Breast epithelium (tissue), 4 donors: ENCODE results near the gene MARK3. TPM values are rescaled to one million over a fixed set of nuclear protein-coding genes. Genes with fewer than 3 reads are reported as not detected.

Experiments used
- DNase-seq, 2 donors: peaks; one replicate each; pipeline ENCODE4 v3.0.0-alpha.2; 2019; ENCODE audit warnings: low spot score in 2 of 2
- H3K27ac ChIP-seq, 2 donors: fragments of 200-600 bp; sonication (generic) in 1 of 2; one replicate each; pipeline ENCODE4 v1.5.1; 2016 to 2019; ENCODE audit warnings: mild to moderate bottlenecking in 1 of 2
- H3K27me3 ChIP-seq, 2 donors: fragments of 200-600 bp; sonication (generic) in 1 of 2; one replicate each; pipeline versions ENCODE4 v1.5.1 to v1.6.0; 2017 to 2019; ENCODE audit warnings: control low read depth in 1 of 2, mild to moderate bottlenecking in 1 of 2
- H3K36me3 ChIP-seq: fragments of 200-600 bp; one replicate; pipeline ENCODE4 v1.5.1; 2019
- H3K4me1 ChIP-seq, 2 donors: fragments of 200-600 bp; sonication (generic); one replicate each; pipeline ENCODE4 v1.5.1; 2016 to 2019; ENCODE audit warnings: control low read depth in 1 of 2
- H3K4me3 ChIP-seq, 3 donors: fragments of 200-600 bp; sonication (generic); 1 replicate in 2 of 3; 2 replicates in 1 of 3; pipeline ENCODE4 v1.5.1; 2016 to 2019; ENCODE audit warnings: mild to moderate bottlenecking in 3 of 3, moderate library complexity in 2 of 3
- H3K9me3 ChIP-seq, 2 donors: fragments of 200-600 bp; sonication (generic) in 1 of 2; one replicate each; pipeline ENCODE4 v1.5.1; 2016 to 2019; ENCODE audit warnings: control low read depth in 1 of 2
- CTCF ChIP-seq, 3 donors: fragments of 450-650 bp; IDR thresholded peaks; one replicate each; pipeline ENCODE4 v1.5.1; 2016 to 2017; ENCODE audit warnings: antibody characterized with exemption in 3 of 3, mild to moderate bottlenecking in 3 of 3, moderate library complexity in 3 of 3
- POLR2A ChIP-seq: fragments of 450-650 bp; IDR thresholded peaks from one replicate; pipeline ENCODE4 v1.6.1; 2016; ENCODE audit warnings: antibody characterized with exemption, mild to moderate bottlenecking, moderate library complexity
- POLR2AphosphoS5 ChIP-seq, 3 donors: sonication (generic); formaldehyde crosslinking; IDR thresholded peaks; one replicate each; pipeline ENCODE4 v1.6.1; 2017; ENCODE audit warnings: antibody characterized with exemption in 3 of 3
- intact Hi-C: fragments of 100-400 bp; cut with DNase I; formaldehyde crosslinking; loops from one replicate; pipeline ENCODE4 v1.15.1; 2023; ENCODE audit warnings: low total_unique reads
- total RNA-seq, 3 donors: library from RNA; depleted of rRNA; stranded (reverse); fragments of >200 nt; gene quantifications; one replicate each; pipeline ENCODE4 v1.1.0, GENCODE V29; 2016

Gene MARK3
- total RNA-seq, 3 donors from 2014 or later, result 70.2 to 107 (median 87.5) TPM

- Histone ChIP-seq H3K27me3 (no peaks in the 10 kb centered on the region), H3K4me1 (no peaks in the 10 kb centered on the region), H3K9me3 (no peaks in the 10 kb centered on the region), H3K36me3 (no peaks in the 10 kb centered on the region), H3K27ac (no peak overlapping the region), H3K4me3 (no peak overlapping the region)
- TF ChIP-seq POLR2A, result no peak
- TF ChIP-seq CTCF (IDR thresholded peaks at IDR 0.05), result no peak
- TF ChIP-seq POLR2AphosphoS5 (IDR thresholded peaks at IDR 0.05), result no peak
- intact Hi-C loops, result loop anchor here (5.0 kb wide), 1 partner anchor 656 kb away; no protein-coding TSS in a partner anchor
- no peak for DNase-seq
Observed at GRCh38 chr14:103501041-103501870, 116.0 kb downstream of the MARK3 start.

- Histone ChIP-seq H3K4me1 (no peaks in the 10 kb centered on the region), H3K9me3 (no peaks in the 10 kb centered on the region), H3K4me3 (no peak overlapping the region), H3K36me3 (no peaks in the 10 kb centered on the region), H3K27ac (no peak overlapping the region), H3K27me3 (no peaks in the 10 kb centered on the region)
- DNase-seq, result no peak
- intact Hi-C loops, result loop anchor here (5.0 kb wide), 1 partner anchor 655 kb away; no protein-coding TSS in a partner anchor
- TF ChIP-seq CTCF (IDR thresholded peaks at IDR 0.05) (no peak), POLR2A (no peak), POLR2AphosphoS5 (IDR thresholded peaks at IDR 0.05) (no peak)
Observed at GRCh38 chr14:103501921-103502669, 116.9 kb downstream of the MARK3 start.

GRCh38 chr14:103502877-103503276 is 117.7 kb downstream of the MARK3 start:
- Histone ChIP-seq H3K4me1 (no peaks in the 10 kb centered on the region), H3K4me3 (no peak overlapping the region), H3K9me3 (no peaks in the 10 kb centered on the region), H3K36me3 (no peaks in the 10 kb centered on the region), H3K27ac (no peak overlapping the region), H3K27me3 (no peaks in the 10 kb centered on the region)
- no peak for DNase-seq
- intact Hi-C loops, result loop anchor here (5.0 kb wide), 1 partner anchor 654 kb away; no protein-coding TSS in a partner anchor
- TF ChIP-seq POLR2A (no peak), POLR2AphosphoS5 (IDR thresholded peaks at IDR 0.05) (no peak), CTCF (IDR thresholded peaks at IDR 0.05) (no peak)

- TF ChIP-seq POLR2AphosphoS5 (IDR thresholded peaks at IDR 0.05) (no peak), POLR2A (no peak), CTCF (IDR thresholded peaks at IDR 0.05) (no peak)
- no peak overlapping the region for H3K4me3 ChIP-seq
- no peaks in the 10 kb centered on the region for H3K4me1 ChIP-seq
- H3K36me3 ChIP-seq, result no peaks in the 10 kb centered on the region
- intact Hi-C loops, result loop anchor here (5.0 kb wide), 1 partner anchor 654 kb away; no protein-coding TSS in a partner anchor
- H3K27ac ChIP-seq, result no peak overlapping the region
- no peaks in the 10 kb centered on the region for H3K27me3 ChIP-seq
- DNase-seq, result no peak
- no peaks in the 10 kb centered on the region for H3K9me3 ChIP-seq
Observed at GRCh38 chr14:103503296-103503695, 118.1 kb downstream of the MARK3 start.
